Chondrocyte (in vitro differentiated cells): ENCODE results near the gene SLC22A4. TPM values are rescaled to one million over a fixed set of nuclear protein-coding genes. Genes with fewer than 3 reads are reported as not detected.
A peak's percentile ranks its signal among the peaks of the same experiment; 100 is the strongest.

ENCODE experiments used
- DNase-seq: peaks from one replicate; pipeline ENCODE4 v3.0.0; 2021; ENCODE audit warnings: mixed read lengths, low spot score
- H3K27ac Mint-ChIP-seq: one replicate; pipeline ENCODE4 v1.8.0; 2021; ENCODE audit warnings: mild to moderate bottlenecking, moderate library complexity, mixed read lengths; ENCODE audit not compliant: unreplicated experiment
- H3K27me3 Mint-ChIP-seq: 2 replicates; pipeline ENCODE4 v1.8.0; 2021; ENCODE audit warnings: low read depth, mixed read lengths
- H3K36me3 Mint-ChIP-seq: 2 replicates; pipeline ENCODE4 v1.8.0; 2021; ENCODE audit warnings: low read depth, mixed read lengths
- H3K4me1 Mint-ChIP-seq: 2 replicates; pipeline ENCODE4 v1.8.0; 2021; ENCODE audit warnings: low read depth, mild to moderate bottlenecking, mixed read lengths
- H3K4me3 Mint-ChIP-seq: one replicate; pipeline ENCODE4 v1.8.0; 2021; ENCODE audit warnings: mild to moderate bottlenecking, moderate library complexity, mixed read lengths; ENCODE audit not compliant: unreplicated experiment
- H3K9me3 Mint-ChIP-seq: 2 replicates; pipeline ENCODE4 v1.8.0; 2021; ENCODE audit warnings: low read depth, mixed read lengths
- CTCF ChIP-seq: fragments of 200-600 bp; sonication (generic); IDR thresholded peaks from 2 replicates; pipeline ENCODE4 v1.5.0; 2021; ENCODE audit warnings: antibody characterized with exemption, mild to moderate bottlenecking, moderate library complexity
- total RNA-seq: library from RNA; stranded (reverse); gene quantifications from 3 replicates; pipeline ENCODE4 v1.2.1, GENCODE V29; 2021

The SLC22A4 gene
- total RNA-seq, 1 donor from 2014 or later: 4.2 TPM

DNA sequence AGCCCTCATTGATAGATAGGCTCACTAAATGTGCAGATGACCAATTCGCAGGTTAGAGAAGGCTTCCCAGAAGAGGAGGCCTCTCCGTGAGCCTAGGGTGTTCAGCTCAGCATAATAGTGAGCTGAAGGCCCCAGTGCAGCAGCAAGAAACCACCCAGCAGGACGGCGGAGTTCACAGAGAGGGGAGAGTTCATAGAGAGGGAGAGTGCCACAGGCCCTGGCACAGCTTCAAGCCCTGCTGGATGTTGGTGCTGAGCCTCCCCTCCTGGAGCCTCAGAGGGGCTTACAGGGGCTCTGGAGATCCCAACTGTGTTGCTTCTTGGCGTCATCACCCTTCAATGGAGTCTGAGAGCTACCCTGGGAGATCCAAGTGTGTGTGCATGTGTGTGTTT, 77.4 kb downstream of the SLC22A4 start:
- H3K36me3 Mint-ChIP-seq: no peaks in the 10 kb centered on the region
- DNase-seq: no peak
- H3K27ac Mint-ChIP-seq: no peak overlapping the region
- H3K9me3 Mint-ChIP-seq: no peaks in the 10 kb centered on the region
- H3K4me1 Mint-ChIP-seq: peaks cover 37% of the 10 kb centered on the region
- H3K27me3 Mint-ChIP-seq: no peaks in the 10 kb centered on the region
- peak overlapping the region; percentile 78 for H3K4me3 Mint-ChIP-seq
- TF ChIP-seq CTCF: no peak

- no peak overlapping the region for H3K4me3 Mint-ChIP-seq
- no peaks in the 10 kb centered on the region for H3K27me3 Mint-ChIP-seq
- H3K27ac Mint-ChIP-seq: peak overlapping the region; percentile 51
- H3K9me3 Mint-ChIP-seq: no peaks in the 10 kb centered on the region
- peaks cover 37% of the 10 kb centered on the region for H3K4me1 Mint-ChIP-seq
- TF ChIP-seq CTCF: no peak
- no peak for DNase-seq
- H3K36me3 Mint-ChIP-seq: no peaks in the 10 kb centered on the region
Observed at GRCh38 chr5:132372127-132372526, 77.9 kb downstream of the SLC22A4 start.

DNA sequence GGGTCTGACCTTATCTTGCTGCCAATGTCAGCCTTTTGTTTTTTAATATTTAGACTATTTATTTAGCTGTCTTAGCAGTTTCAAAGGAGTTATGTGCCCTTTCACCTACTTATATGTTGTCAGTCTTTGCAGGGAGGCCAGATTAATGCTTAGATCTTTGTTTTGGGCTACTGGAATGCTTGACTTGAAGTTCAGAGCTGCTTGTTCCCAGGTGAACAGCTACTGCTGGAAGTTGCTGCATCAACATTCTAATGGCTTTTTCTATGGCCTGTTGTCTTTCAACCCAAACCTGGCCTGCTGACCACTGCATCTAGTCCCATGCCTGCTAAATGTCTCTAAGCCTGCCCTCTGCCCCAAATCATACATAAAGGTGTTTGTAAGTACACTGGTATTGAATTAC, 78.3 kb downstream of the SLC22A4 start:
- Mint-ChIP-seq H3K36me3 (no peaks in the 10 kb centered on the region), H3K4me3 (no peak overlapping the region)

GRCh38 chr5:132375957-132376356, 81.8 kb downstream of the SLC22A4 start:
- H3K9me3 Mint-ChIP-seq: no peaks in the 10 kb centered on the region
- H3K36me3 Mint-ChIP-seq: peaks cover 11% of the 10 kb centered on the region
- DNase-seq: no peak
- H3K27ac Mint-ChIP-seq: no peak overlapping the region
- no peaks in the 10 kb centered on the region for H3K27me3 Mint-ChIP-seq
- no peak overlapping the region for H3K4me3 Mint-ChIP-seq
- TF ChIP-seq CTCF: no peak
- peaks cover 22% of the 10 kb centered on the region for H3K4me1 Mint-ChIP-seq

More for the DNA sequence above, 78.3 kb downstream of the SLC22A4 start:
- no peak for DNase-seq
- Mint-ChIP-seq H3K9me3 (no peaks in the 10 kb centered on the region), H3K27ac (no peak overlapping the region), H3K4me1 (peaks cover 35% of the 10 kb centered on the region), H3K27me3 (no peaks in the 10 kb centered on the region)
- TF ChIP-seq CTCF: no peak

GRCh38 chr5:132376694-132377641, 82.8 kb downstream of the SLC22A4 start:
- H3K4me3 Mint-ChIP-seq: no peak overlapping the region

More at GRCh38 chr5:132376694-132377641, 82.8 kb downstream of the SLC22A4 start:
- Mint-ChIP-seq H3K27me3 (no peaks in the 10 kb centered on the region), H3K9me3 (no peaks in the 10 kb centered on the region), H3K27ac (no peak overlapping the region), H3K4me1 (peaks cover 12% of the 10 kb centered on the region), H3K36me3 (peaks cover 11% of the 10 kb centered on the region)
- no peak for TF ChIP-seq CTCF
- DNase-seq: peak; percentile 53
